HepG2 (cell line): Measurements from ENCODE around the gene LARP7.

Source experiments
- BRF2 ChIP-seq: sonication (generic); formaldehyde crosslinking; IDR thresholded peaks from 2 replicates; pipeline ENCODE4 v1.8.1; 2022; ENCODE audit warnings: mild to moderate bottlenecking, missing genetic modification reagents
- CHCHD3 ChIP-seq: sonication (generic); formaldehyde crosslinking; IDR thresholded peaks from 2 replicates; pipeline ENCODE4 v1.8.0; 2022; ENCODE audit warnings: mild to moderate bottlenecking, missing genetic modification reagents, moderate library complexity
- ETS1 ChIP-seq: sonication (generic); formaldehyde crosslinking; IDR thresholded peaks from 2 replicates; pipeline ENCODE4 v1.4.0; 2020; ENCODE audit warnings: missing genetic modification reagents
- HOXA9 ChIP-seq: sonication (generic); formaldehyde crosslinking; IDR thresholded peaks from 2 replicates; pipeline ENCODE4 v1.8.1; 2022; ENCODE audit warnings: missing genetic modification reagents, mild to moderate bottlenecking, moderate library complexity, borderline replicate concordance
- JUN ChIP-seq: sonication (generic); formaldehyde crosslinking; IDR thresholded peaks from 2 replicates; pipeline ENCODE4 v1.4.0; 2020; ENCODE audit warnings: mild to moderate bottlenecking, missing genetic modification reagents
- ZBTB34 ChIP-seq: sonication (generic); formaldehyde crosslinking; IDR thresholded peaks from 2 replicates; pipeline ENCODE4 v1.8.0; 2022; ENCODE audit warnings: mild to moderate bottlenecking, missing genetic modification reagents
- ZNF788 ChIP-seq: sonication (generic); formaldehyde crosslinking; IDR thresholded peaks from 2 replicates; pipeline ENCODE4 v1.5.0; 2020; ENCODE audit warnings: mild to moderate bottlenecking, missing genetic modification reagents, borderline replicate concordance

- no peak for TF ChIP-seq HOXA9 (CRISPR knock-in tag)
- no peak for TF ChIP-seq ZBTB34
- TF ChIP-seq CHCHD3 (CRISPR knock-in tag), result no peak
- no peak for TF ChIP-seq BRF2 (CRISPR knock-in tag)
- TF ChIP-seq ZNF788 (CRISPR knock-in tag), result no peak
- no peak for TF ChIP-seq ETS1 (CRISPR knock-in tag)
- TF ChIP-seq JUN (CRISPR knock-in tag), result no peak
Observed at GRCh38 chr4:112593438-112594133, 43.4 kb upstream of the LARP7 start.
